Body of pancreas (tissue), 4 donors: ENCODE data around the gene PDCD1.

Experiments used
- CTCF ChIP-seq, 7 experiments: fragments of 450-650 bp in 4 of 7; fragments of 200-600 bp in 3 of 7; sonication (generic) in 3 of 7; IDR thresholded peaks; one replicate each; pipeline ENCODE4 v1.5.1; 2016 to 2019; ENCODE audit warnings: antibody characterized with exemption in 7 of 7
- POLR2A ChIP-seq, 3 donors: fragments of 450-650 bp; IDR thresholded peaks; one replicate each; pipeline ENCODE4 v1.6.1; 2016; ENCODE audit warnings: antibody characterized with exemption in 3 of 3, mild to moderate bottlenecking in 2 of 3

- no peak for TF ChIP-seq POLR2A (IDR thresholded peaks at IDR 0.05)
- TF ChIP-seq CTCF (IDR thresholded peaks at IDR 0.05) = no peak
These were observed 15.1 kb upstream of the PDCD1 start for GRCh38 chr2:241873803-241874110.
